ENCODE measurements around the gene VPS45.
"Not testable (repeated sequence)": the region's sequence is repeated elsewhere in the genome, so short reads cannot be mapped to it uniquely, and the experiment has no call there.

The VPS45 gene

GRCh38 chr1:150156868-150157603 lies 89.5 kb downstream of the VPS45 start:
- DNase-seq (ENCODE audit: low read depth in 2 of 3, low spot score in 2 of 3): no peak

GRCh38 chr1:150159550-150159949 lies 92.0 kb downstream of the VPS45 start:
- DNase-seq (ENCODE audit: low read depth in 2 of 3, low spot score in 2 of 3): no peak

- no peak for DNase-seq (ENCODE audit: low read depth in 2 of 3, low spot score in 2 of 3)
Measured at GRCh38 chr1:150160964-150161621, 93.5 kb downstream of the VPS45 start.

GRCh38 chr1:150161747-150162581 lies 94.4 kb downstream of the VPS45 start:
- no peak for DNase-seq (ENCODE audit: low read depth in 2 of 3, low spot score in 2 of 3)

- no peak for DNase-seq (ENCODE audit: low read depth in 2 of 3, low spot score in 2 of 3)
Measured at GRCh38 chr1:150162582-150162861, 94.9 kb downstream of the VPS45 start.

GRCh38 chr1:150162862-150163706 lies 95.5 kb downstream of the VPS45 start:
- no peak for DNase-seq (ENCODE audit: low read depth in 2 of 3, low spot score in 2 of 3)

GRCh38 chr1:150164224-150164623 lies 96.6 kb downstream of the VPS45 start:
- no peak for DNase-seq (ENCODE audit: low read depth in 2 of 3, low spot score in 2 of 3)

GRCh38 chr1:150164779-150165178 lies 97.2 kb downstream of the VPS45 start:
- DNase-seq (ENCODE audit: low read depth in 2 of 3, low spot score in 2 of 3): no peak

GRCh38 chr1:150165622-150166612 lies 98.3 kb downstream of the VPS45 start:
- DNase-seq (ENCODE audit: low read depth in 2 of 3, low spot score in 2 of 3): no peak

GRCh38 chr1:150168960-150169601 lies 101.5 kb downstream of the VPS45 start:
- DNase-seq (ENCODE audit: low read depth in 2 of 3, low spot score in 2 of 3): no peak

GRCh38 chr1:150171801-150172200 lies 104.2 kb downstream of the VPS45 start:
- no peak for DNase-seq (ENCODE audit: low read depth in 2 of 3, low spot score in 2 of 3)

- no peak for DNase-seq (ENCODE audit: low read depth in 2 of 3, low spot score in 2 of 3)
Measured at GRCh38 chr1:150173141-150173585, 105.6 kb downstream of the VPS45 start.

GRCh38 chr1:150176593-150176992 lies 109.0 kb downstream of the VPS45 start:
- no peak for DNase-seq (ENCODE audit: low read depth in 2 of 3, low spot score in 2 of 3)

GRCh38 chr1:150178548-150178947 lies 111.0 kb downstream of the VPS45 start:
- no peak for DNase-seq (ENCODE audit: low read depth in 2 of 3, low spot score in 2 of 3)

- DNase-seq (ENCODE audit: low read depth in 2 of 3, low spot score in 2 of 3): no peak
Measured at GRCh38 chr1:150179867-150180266, 112.3 kb downstream of the VPS45 start.

GRCh38 chr1:150180474-150180873 lies 112.9 kb downstream of the VPS45 start:
- no peak for DNase-seq (ENCODE audit: low read depth in 2 of 3, low spot score in 2 of 3)

- no peak for DNase-seq (ENCODE audit: low read depth in 2 of 3, low spot score in 2 of 3)
Measured at GRCh38 chr1:150182247-150182646, 114.7 kb downstream of the VPS45 start.

- no peak for DNase-seq (ENCODE audit: low read depth in 2 of 3, low spot score in 2 of 3)
Measured at GRCh38 chr1:150183061-150183460, 115.5 kb downstream of the VPS45 start.

GRCh38 chr1:150185481-150185880 lies 117.9 kb downstream of the VPS45 start:
- DNase-seq (ENCODE audit: low read depth in 2 of 3, low spot score in 2 of 3): no peak

GRCh38 chr1:150186438-150186788 lies 118.8 kb downstream of the VPS45 start:
- DNase-seq (ENCODE audit: low read depth in 2 of 3, low spot score in 2 of 3): not testable (repeated sequence)

Data from activated CD8-positive, alpha-beta memory T cell treated with anti-CD3 and anti-CD28 coated beads for 48 hours (primary cell).